K562 (cell line): Measurements from ENCODE around the gene DENND2A. TPM values are rescaled to one million over a fixed set of nuclear protein-coding genes. Genes with fewer than 3 reads are reported as not detected.

Experiments used
- ATF7 ChIP-seq: fragments of 450-650 bp; IDR thresholded peaks from 2 replicates; pipeline ENCODE4 v1.7.1; 2014; ENCODE audit warnings: mild to moderate bottlenecking, moderate library complexity
- BMI1 ChIP-seq: fragments of 150-350 bp; IDR thresholded peaks from 2 replicates; pipeline ENCODE4 v1.6.1; 2014; ENCODE audit warnings: low read length
- CBFA2T3 ChIP-seq: fragments of 450-650 bp; IDR thresholded peaks from 2 replicates; pipeline ENCODE4 v1.6.1; 2017
- CBFB ChIP-seq: sonication (generic); formaldehyde crosslinking; IDR thresholded peaks from 2 replicates; pipeline ENCODE4 v1.4.0; 2020; ENCODE audit warnings: mild to moderate bottlenecking, missing genetic modification reagents
- CBX3 ChIP-seq, 2 experiments: IDR thresholded peaks; 1 replicate in 1 of 2; 2 replicates in 1 of 2; pipeline ENCODE4 v1.6.1; 2012; ENCODE audit warnings: inconsistent platforms in 2 of 2, low read length in 2 of 2, borderline replicate concordance in 1 of 2, control low read depth in 1 of 2
- MAX ChIP-seq: sonication (generic); formaldehyde crosslinking; IDR thresholded peaks from 2 replicates; pipeline ENCODE4 v1.9.0; 2022; ENCODE audit warnings: mild to moderate bottlenecking, missing genetic modification reagents
- MCM7 ChIP-seq, 2 experiments: fragments of 450-650 bp; IDR thresholded peaks; 2 replicates each; pipeline ENCODE4 v1.6.1; 2016 to 2018
- MEF2D ChIP-seq: conservative IDR thresholded peaks from 2 replicates; pipeline ENCODE4 v1.6.1; 2016; ENCODE audit warnings: low read depth, missing genetic modification characterization, missing compliant biosample characterization
- MXI1 ChIP-seq: IDR thresholded peaks from 2 replicates; pipeline ENCODE4 v1.6.1; 2011; ENCODE audit warnings: low read depth, mild to moderate bottlenecking, improper control_type of control experiment, low read length
- NBN ChIP-seq: fragments of 450-650 bp; IDR thresholded peaks from 2 replicates; pipeline ENCODE4 v1.6.1; 2016; ENCODE audit warnings: low read depth, mild to moderate bottlenecking
- PRMT5 ChIP-seq: sonication (generic); formaldehyde crosslinking; IDR thresholded peaks from 2 replicates; pipeline ENCODE4 v1.5.0; 2020; ENCODE audit warnings: missing genetic modification reagents
- PURB ChIP-seq: sonication (generic); formaldehyde crosslinking; IDR thresholded peaks from 2 replicates; pipeline ENCODE4 v1.9.0; 2021; ENCODE audit warnings: low read depth, mild to moderate bottlenecking, missing genetic modification reagents
- RFX5 ChIP-seq: IDR thresholded peaks from 2 replicates; pipeline ENCODE4 v1.6.1; 2011; ENCODE audit warnings: low read depth, mild to moderate bottlenecking, improper control_type of control experiment, low read length
- RUNX1 ChIP-seq: sonication (generic); IDR thresholded peaks from 2 replicates; pipeline ENCODE4 v1.6.1; 2016; ENCODE audit warnings: antibody characterized with exemption, low read depth
- SREBF1 ChIP-seq: fragments of 150-350 bp; IDR thresholded peaks from 2 replicates; pipeline ENCODE4 v1.6.1; 2014; ENCODE audit warnings: antibody characterized with exemption, low read depth, low read length, borderline replicate concordance
- SRSF9 ChIP-seq: fragments of 200-400 bp; formaldehyde crosslinking; IDR thresholded peaks from 2 replicates; pipeline ENCODE4 v1.6.1; 2017; ENCODE audit warnings: low read depth, low read length, borderline replicate concordance
- TFAM ChIP-seq: fragments of 250-450 bp; sonication (Bioruptor Pico); conservative IDR thresholded peaks from 2 replicates; pipeline ENCODE4 v1.5.0; 2021; ENCODE audit warnings: mild to moderate bottlenecking, moderate library complexity
- ZNF12 ChIP-seq: sonication (generic); formaldehyde crosslinking; IDR thresholded peaks from 2 replicates; pipeline ENCODE4 v1.4.0; 2020; ENCODE audit warnings: mild to moderate bottlenecking, missing genetic modification reagents
- ZNF717 ChIP-seq: fragments of 250-450 bp; sonication (Bioruptor Pico); IDR thresholded peaks from 2 replicates; pipeline ENCODE4 v1.5.0; 2021
- polyA plus RNA-seq, 8 experiments: library from polyadenylated mRNA; depleted of rRNA in 4 of 8; stranded (reverse) in 5 of 8; unstranded in 3 of 8; fragments of >200 nt; fragmentation: Nextera tagmentation in 2 of 8; fragmentation: Illumina TruSeq in 1 of 8; extraction: Ambion mirVana in 2 of 8; extraction: Trizol in 1 of 8; gene quantifications; 2 replicates each; pipeline versions ENCODE4 v1.2.1 to v1.2.3, GENCODE V29; 2011 to 2014; ENCODE audit warnings: inconsistent platforms in 1 of 8, missing spikeins in 1 of 8
- total RNA-seq, 7 experiments: library from RNA; depleted of rRNA in 6 of 7; stranded (reverse); fragments of >200 nt in 6 of 7; fragmentation: Illumina TruSeq in 2 of 7; extraction: Trizol in 2 of 7; gene quantifications; 2 replicates each; pipeline versions ENCODE4 v1.2.1 to v1.2.3, GENCODE V29; 2011 to 2021; ENCODE audit warnings: low replicate concordance in 1 of 7
- TF ChIP-seq, protein P1 (sequence below): fragments of 450-650 bp; IDR thresholded peaks from 2 replicates; pipeline ENCODE4 v1.6.1; 2016; ENCODE audit warnings: mild to moderate bottlenecking, moderate library complexity

The DENND2A gene
- total and polyA plus RNA-seq, 9 of the 15 experiments (the other 6 are each of a cell fraction or from before 2014, with no cell fraction given), result not detected

GRCh38 chr7:140653319-140654108, 12.9 kb upstream of the DENND2A start (continued):
- TF ChIP-seq BMI1 (peak; percentile 43; the same call in 1 of the 2 replicates), MAX (no peak), TFAM (no peak), MEF2D (tag) (no peak), ZNF717 (no peak), NBN (no peak), MCM7 (IDR thresholded peaks at IDR 0.05) (no peak), MXI1 (no peak), CBX3 (IDR thresholded peaks at IDR 0.05; ENCODE audit: borderline replicate concordance in 1 of 2, low read length in 2 of 2) (no peak), RFX5 (no peak), CBFA2T3 (no peak), RUNX1 (no peak), PURB (CRISPR knock-in tag) (no peak), CBFB (CRISPR knock-in tag) (no peak), ATF7 (no peak), ZNF12 (CRISPR knock-in tag) (no peak), PRMT5 (CRISPR knock-in tag) (no peak), SRSF9 (no peak), SREBF1 (no peak)
- TF ChIP-seq, protein P1, sequence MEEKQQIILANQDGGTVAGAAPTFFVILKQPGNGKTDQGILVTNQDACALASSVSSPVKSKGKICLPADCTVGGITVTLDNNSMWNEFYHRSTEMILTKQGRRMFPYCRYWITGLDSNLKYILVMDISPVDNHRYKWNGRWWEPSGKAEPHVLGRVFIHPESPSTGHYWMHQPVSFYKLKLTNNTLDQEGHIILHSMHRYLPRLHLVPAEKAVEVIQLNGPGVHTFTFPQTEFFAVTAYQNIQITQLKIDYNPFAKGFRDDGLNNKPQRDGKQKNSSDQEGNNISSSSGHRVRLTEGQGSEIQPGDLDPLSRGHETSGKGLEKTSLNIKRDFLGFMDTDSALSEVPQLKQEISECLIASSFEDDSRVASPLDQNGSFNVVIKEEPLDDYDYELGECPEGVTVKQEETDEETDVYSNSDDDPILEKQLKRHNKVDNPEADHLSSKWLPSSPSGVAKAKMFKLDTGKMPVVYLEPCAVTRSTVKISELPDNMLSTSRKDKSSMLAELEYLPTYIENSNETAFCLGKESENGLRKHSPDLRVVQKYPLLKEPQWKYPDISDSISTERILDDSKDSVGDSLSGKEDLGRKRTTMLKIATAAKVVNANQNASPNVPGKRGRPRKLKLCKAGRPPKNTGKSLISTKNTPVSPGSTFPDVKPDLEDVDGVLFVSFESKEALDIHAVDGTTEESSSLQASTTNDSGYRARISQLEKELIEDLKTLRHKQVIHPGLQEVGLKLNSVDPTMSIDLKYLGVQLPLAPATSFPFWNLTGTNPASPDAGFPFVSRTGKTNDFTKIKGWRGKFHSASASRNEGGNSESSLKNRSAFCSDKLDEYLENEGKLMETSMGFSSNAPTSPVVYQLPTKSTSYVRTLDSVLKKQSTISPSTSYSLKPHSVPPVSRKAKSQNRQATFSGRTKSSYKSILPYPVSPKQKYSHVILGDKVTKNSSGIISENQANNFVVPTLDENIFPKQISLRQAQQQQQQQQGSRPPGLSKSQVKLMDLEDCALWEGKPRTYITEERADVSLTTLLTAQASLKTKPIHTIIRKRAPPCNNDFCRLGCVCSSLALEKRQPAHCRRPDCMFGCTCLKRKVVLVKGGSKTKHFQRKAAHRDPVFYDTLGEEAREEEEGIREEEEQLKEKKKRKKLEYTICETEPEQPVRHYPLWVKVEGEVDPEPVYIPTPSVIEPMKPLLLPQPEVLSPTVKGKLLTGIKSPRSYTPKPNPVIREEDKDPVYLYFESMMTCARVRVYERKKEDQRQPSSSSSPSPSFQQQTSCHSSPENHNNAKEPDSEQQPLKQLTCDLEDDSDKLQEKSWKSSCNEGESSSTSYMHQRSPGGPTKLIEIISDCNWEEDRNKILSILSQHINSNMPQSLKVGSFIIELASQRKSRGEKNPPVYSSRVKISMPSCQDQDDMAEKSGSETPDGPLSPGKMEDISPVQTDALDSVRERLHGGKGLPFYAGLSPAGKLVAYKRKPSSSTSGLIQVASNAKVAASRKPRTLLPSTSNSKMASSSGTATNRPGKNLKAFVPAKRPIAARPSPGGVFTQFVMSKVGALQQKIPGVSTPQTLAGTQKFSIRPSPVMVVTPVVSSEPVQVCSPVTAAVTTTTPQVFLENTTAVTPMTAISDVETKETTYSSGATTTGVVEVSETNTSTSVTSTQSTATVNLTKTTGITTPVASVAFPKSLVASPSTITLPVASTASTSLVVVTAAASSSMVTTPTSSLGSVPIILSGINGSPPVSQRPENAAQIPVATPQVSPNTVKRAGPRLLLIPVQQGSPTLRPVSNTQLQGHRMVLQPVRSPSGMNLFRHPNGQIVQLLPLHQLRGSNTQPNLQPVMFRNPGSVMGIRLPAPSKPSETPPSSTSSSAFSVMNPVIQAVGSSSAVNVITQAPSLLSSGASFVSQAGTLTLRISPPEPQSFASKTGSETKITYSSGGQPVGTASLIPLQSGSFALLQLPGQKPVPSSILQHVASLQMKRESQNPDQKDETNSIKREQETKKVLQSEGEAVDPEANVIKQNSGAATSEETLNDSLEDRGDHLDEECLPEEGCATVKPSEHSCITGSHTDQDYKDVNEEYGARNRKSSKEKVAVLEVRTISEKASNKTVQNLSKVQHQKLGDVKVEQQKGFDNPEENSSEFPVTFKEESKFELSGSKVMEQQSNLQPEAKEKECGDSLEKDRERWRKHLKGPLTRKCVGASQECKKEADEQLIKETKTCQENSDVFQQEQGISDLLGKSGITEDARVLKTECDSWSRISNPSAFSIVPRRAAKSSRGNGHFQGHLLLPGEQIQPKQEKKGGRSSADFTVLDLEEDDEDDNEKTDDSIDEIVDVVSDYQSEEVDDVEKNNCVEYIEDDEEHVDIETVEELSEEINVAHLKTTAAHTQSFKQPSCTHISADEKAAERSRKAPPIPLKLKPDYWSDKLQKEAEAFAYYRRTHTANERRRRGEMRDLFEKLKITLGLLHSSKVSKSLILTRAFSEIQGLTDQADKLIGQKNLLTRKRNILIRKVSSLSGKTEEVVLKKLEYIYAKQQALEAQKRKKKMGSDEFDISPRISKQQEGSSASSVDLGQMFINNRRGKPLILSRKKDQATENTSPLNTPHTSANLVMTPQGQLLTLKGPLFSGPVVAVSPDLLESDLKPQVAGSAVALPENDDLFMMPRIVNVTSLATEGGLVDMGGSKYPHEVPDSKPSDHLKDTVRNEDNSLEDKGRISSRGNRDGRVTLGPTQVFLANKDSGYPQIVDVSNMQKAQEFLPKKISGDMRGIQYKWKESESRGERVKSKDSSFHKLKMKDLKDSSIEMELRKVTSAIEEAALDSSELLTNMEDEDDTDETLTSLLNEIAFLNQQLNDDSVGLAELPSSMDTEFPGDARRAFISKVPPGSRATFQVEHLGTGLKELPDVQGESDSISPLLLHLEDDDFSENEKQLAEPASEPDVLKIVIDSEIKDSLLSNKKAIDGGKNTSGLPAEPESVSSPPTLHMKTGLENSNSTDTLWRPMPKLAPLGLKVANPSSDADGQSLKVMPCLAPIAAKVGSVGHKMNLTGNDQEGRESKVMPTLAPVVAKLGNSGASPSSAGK, result no peak
